ENCODE results near the gene POU3F2.

POU3F2 gene

GRCh38 chr6:98839781-98840361 lies 5.5 kb downstream of the POU3F2 start:
- Histone ChIP-seq H3K27ac (ENCODE audit: low read length) (no peak overlapping the region), H3K27me3 (ENCODE audit: low read depth, low read length) (peaks cover 87% of the 10 kb centered on the region), H3K36me3 (ENCODE audit: control insufficient read depth in 1 of 2, insufficient read depth in 2 of 2, low read length in 2 of 2) (no peaks in the 10 kb centered on the region), H3K9me3 (ENCODE audit: control insufficient read depth in 1 of 2, low read length in 2 of 2) (peaks cover 0 to 5% of the 10 kb centered on the region in 2 donors), H3K4me1 (ENCODE audit: control insufficient read depth in 1 of 2, insufficient read depth in 2 of 2, low read length in 2 of 2) (peaks cover 3 to 36% of the 10 kb centered on the region in 2 donors), H3K4me3 (ENCODE audit: low read depth in 1 of 2, low read length in 2 of 2) (no peak overlapping the region)

- H3K9me3 ChIP-seq (ENCODE audit: control insufficient read depth in 1 of 2, low read length in 2 of 2), result peaks cover 0 to 5% of the 10 kb centered on the region in 2 donors
- H3K4me3 ChIP-seq (ENCODE audit: low read depth in 1 of 2, low read length in 2 of 2), result no peak overlapping the region
- no peak overlapping the region for H3K27ac ChIP-seq (ENCODE audit: low read length)
- H3K36me3 ChIP-seq (ENCODE audit: control insufficient read depth in 1 of 2, insufficient read depth in 2 of 2, low read length in 2 of 2), result no peaks in the 10 kb centered on the region
- peaks cover 89% of the 10 kb centered on the region for H3K27me3 ChIP-seq (ENCODE audit: low read depth, low read length)
- H3K4me1 ChIP-seq (ENCODE audit: control insufficient read depth in 1 of 2, insufficient read depth in 2 of 2, low read length in 2 of 2), result peaks cover 3 to 37% of the 10 kb centered on the region in 2 donors
These were observed 6.0 kb downstream of the POU3F2 start for GRCh38 chr6:98840385-98840784.

- H3K4me3 ChIP-seq (ENCODE audit: low read depth in 1 of 2, low read length in 2 of 2), result no peak overlapping the region
- no peaks in the 10 kb centered on the region for H3K36me3 ChIP-seq (ENCODE audit: control insufficient read depth in 1 of 2, insufficient read depth in 2 of 2, low read length in 2 of 2)
- peaks cover 86% of the 10 kb centered on the region for H3K27me3 ChIP-seq (ENCODE audit: low read depth, low read length)
- H3K4me1 ChIP-seq (ENCODE audit: control insufficient read depth in 1 of 2, insufficient read depth in 2 of 2, low read length in 2 of 2), result peaks cover 5 to 35% of the 10 kb centered on the region in 2 donors
- H3K27ac ChIP-seq (ENCODE audit: low read length), result no peak overlapping the region
- peaks cover 0 to 5% of the 10 kb centered on the region in 2 donors for H3K9me3 ChIP-seq (ENCODE audit: control insufficient read depth in 1 of 2, low read length in 2 of 2)
These were observed 6.7 kb downstream of the POU3F2 start for GRCh38 chr6:98840996-98841513.

GRCh38 chr6:98841621-98842341 lies 7.4 kb downstream of the POU3F2 start:
- no peak overlapping the region for H3K4me3 ChIP-seq (ENCODE audit: low read depth in 1 of 2, low read length in 2 of 2)
- H3K9me3 ChIP-seq (ENCODE audit: control insufficient read depth in 1 of 2, low read length in 2 of 2), result peaks cover 0 to 2% of the 10 kb centered on the region in 2 donors
- H3K4me1 ChIP-seq (ENCODE audit: control insufficient read depth in 1 of 2, insufficient read depth in 2 of 2, low read length in 2 of 2), result peaks cover 5 to 34% of the 10 kb centered on the region in 2 donors
- H3K27me3 ChIP-seq (ENCODE audit: low read depth, low read length), result peaks cover 86% of the 10 kb centered on the region
- no peaks in the 10 kb centered on the region for H3K36me3 ChIP-seq (ENCODE audit: control insufficient read depth in 1 of 2, insufficient read depth in 2 of 2, low read length in 2 of 2)
- no peak overlapping the region for H3K27ac ChIP-seq (ENCODE audit: low read length)

- H3K27me3 ChIP-seq (ENCODE audit: low read depth, low read length), result peaks cover 86% of the 10 kb centered on the region
- no peak overlapping the region for H3K27ac ChIP-seq (ENCODE audit: low read length)
- no peaks in the 10 kb centered on the region for H3K9me3 ChIP-seq (ENCODE audit: control insufficient read depth in 1 of 2, low read length in 2 of 2)
- peaks cover 5 to 37% of the 10 kb centered on the region in 2 donors for H3K4me1 ChIP-seq (ENCODE audit: control insufficient read depth in 1 of 2, insufficient read depth in 2 of 2, low read length in 2 of 2)
- no peak overlapping the region for H3K4me3 ChIP-seq (ENCODE audit: low read depth in 1 of 2, low read length in 2 of 2)
- H3K36me3 ChIP-seq (ENCODE audit: control insufficient read depth in 1 of 2, insufficient read depth in 2 of 2, low read length in 2 of 2), result no peaks in the 10 kb centered on the region
These were observed 8.2 kb downstream of the POU3F2 start for GRCh38 chr6:98842342-98843180.

- no peaks in the 10 kb centered on the region for H3K36me3 ChIP-seq (ENCODE audit: control insufficient read depth in 1 of 2, insufficient read depth in 2 of 2, low read length in 2 of 2)
- no peaks in the 10 kb centered on the region for H3K9me3 ChIP-seq (ENCODE audit: control insufficient read depth in 1 of 2, low read length in 2 of 2)
- no peak overlapping the region for H3K4me3 ChIP-seq (ENCODE audit: low read depth in 1 of 2, low read length in 2 of 2)
- peaks cover 5 to 43% of the 10 kb centered on the region in 2 donors for H3K4me1 ChIP-seq (ENCODE audit: control insufficient read depth in 1 of 2, insufficient read depth in 2 of 2, low read length in 2 of 2)
- peaks cover 86% of the 10 kb centered on the region for H3K27me3 ChIP-seq (ENCODE audit: low read depth, low read length)
- no peak overlapping the region for H3K27ac ChIP-seq (ENCODE audit: low read length)
These were observed 9.2 kb downstream of the POU3F2 start for GRCh38 chr6:98843271-98844243.

GRCh38 chr6:98844244-98845210 lies 10.2 kb downstream of the POU3F2 start:
- no peaks in the 10 kb centered on the region for H3K9me3 ChIP-seq (ENCODE audit: control insufficient read depth in 1 of 2, low read length in 2 of 2)
- peaks cover 87% of the 10 kb centered on the region for H3K27me3 ChIP-seq (ENCODE audit: low read depth, low read length)
- no peaks in the 10 kb centered on the region for H3K36me3 ChIP-seq (ENCODE audit: control insufficient read depth in 1 of 2, insufficient read depth in 2 of 2, low read length in 2 of 2)
- no peak overlapping the region for H3K27ac ChIP-seq (ENCODE audit: low read length)
- H3K4me3 ChIP-seq (ENCODE audit: low read depth in 1 of 2, low read length in 2 of 2), result peak overlapping the region in 1 of 2 donors; percentile 50
- peaks cover 5 to 43% of the 10 kb centered on the region in 2 donors for H3K4me1 ChIP-seq (ENCODE audit: control insufficient read depth in 1 of 2, insufficient read depth in 2 of 2, low read length in 2 of 2)

- Histone ChIP-seq H3K4me3 (ENCODE audit: low read depth in 1 of 2, low read length in 2 of 2) (peak overlapping the region in 1 of 2 donors; percentile 50), H3K36me3 (ENCODE audit: control insufficient read depth in 1 of 2, insufficient read depth in 2 of 2, low read length in 2 of 2) (no peaks in the 10 kb centered on the region), H3K27ac (ENCODE audit: low read length) (no peak overlapping the region), H3K9me3 (ENCODE audit: control insufficient read depth in 1 of 2, low read length in 2 of 2) (no peaks in the 10 kb centered on the region), H3K27me3 (ENCODE audit: low read depth, low read length) (peaks cover 79% of the 10 kb centered on the region), H3K4me1 (ENCODE audit: control insufficient read depth in 1 of 2, insufficient read depth in 2 of 2, low read length in 2 of 2) (peaks cover 5 to 43% of the 10 kb centered on the region in 2 donors)
These were observed 11.0 kb downstream of the POU3F2 start for GRCh38 chr6:98845211-98846020.

GRCh38 chr6:98846021-98846380 lies 11.6 kb downstream of the POU3F2 start:
- no peak overlapping the region for H3K4me3 ChIP-seq (ENCODE audit: low read depth in 1 of 2, low read length in 2 of 2)
- no peaks in the 10 kb centered on the region for H3K36me3 ChIP-seq (ENCODE audit: control insufficient read depth in 1 of 2, insufficient read depth in 2 of 2, low read length in 2 of 2)
- H3K9me3 ChIP-seq (ENCODE audit: control insufficient read depth in 1 of 2, low read length in 2 of 2), result no peaks in the 10 kb centered on the region
- H3K4me1 ChIP-seq (ENCODE audit: control insufficient read depth in 1 of 2, insufficient read depth in 2 of 2, low read length in 2 of 2), result peaks cover 5 to 43% of the 10 kb centered on the region in 2 donors
- H3K27ac ChIP-seq (ENCODE audit: low read length), result no peak overlapping the region
- peaks cover 73% of the 10 kb centered on the region for H3K27me3 ChIP-seq (ENCODE audit: low read depth, low read length)

Data from muscle layer of duodenum (tissue), 2 donors.